ENCODE data around the gene TSHZ1. TPM values are rescaled to one million over a fixed set of nuclear protein-coding genes. Genes with fewer than 3 reads are reported as not detected.

Gene TSHZ1
- total RNA-seq, 2 donors from 2014 or later: 14.5 to 19.4 TPM

DNA sequence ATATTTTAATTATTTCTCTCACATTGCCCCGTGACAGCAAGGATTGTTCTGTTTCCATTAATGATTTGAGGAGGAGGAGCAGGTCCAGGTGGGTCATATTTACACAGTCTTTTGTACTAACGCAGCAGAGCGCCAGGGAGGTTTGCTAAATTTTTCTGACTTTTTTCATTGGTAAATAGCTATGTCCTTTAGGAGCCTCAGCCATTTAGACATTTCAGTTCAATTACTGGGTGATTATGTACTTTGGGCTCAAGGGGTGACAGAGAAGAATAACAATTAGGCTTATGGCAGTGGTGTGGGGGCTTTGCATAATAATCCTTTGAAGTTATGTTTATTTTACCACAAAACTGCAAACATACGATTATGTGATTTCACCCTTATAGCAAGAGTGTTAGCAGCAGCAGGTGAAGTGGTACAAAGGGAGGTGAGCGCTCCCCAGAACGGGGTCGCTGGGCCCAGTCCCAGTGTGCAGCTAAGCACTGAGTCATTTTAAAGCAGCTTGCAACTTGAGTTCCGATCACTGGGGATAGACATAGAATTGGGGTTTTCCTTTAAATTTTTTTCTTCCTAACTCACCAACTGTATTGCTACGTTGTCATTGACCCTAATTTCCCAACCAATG is 80.3 kb downstream of the TSHZ1 start:
- no peak for DNase-seq (ENCODE audit: low spot score)
- H3K27me3 ChIP-seq: no peaks in the 10 kb centered on the region
- H3K4me1 ChIP-seq: no peaks in the 10 kb centered on the region
- H3K27ac ChIP-seq: no peak overlapping the region
- peaks cover 36% of the 10 kb centered on the region for H3K36me3 ChIP-seq
- no peaks in the 10 kb centered on the region for H3K9me3 ChIP-seq
- TF ChIP-seq, protein P1, sequence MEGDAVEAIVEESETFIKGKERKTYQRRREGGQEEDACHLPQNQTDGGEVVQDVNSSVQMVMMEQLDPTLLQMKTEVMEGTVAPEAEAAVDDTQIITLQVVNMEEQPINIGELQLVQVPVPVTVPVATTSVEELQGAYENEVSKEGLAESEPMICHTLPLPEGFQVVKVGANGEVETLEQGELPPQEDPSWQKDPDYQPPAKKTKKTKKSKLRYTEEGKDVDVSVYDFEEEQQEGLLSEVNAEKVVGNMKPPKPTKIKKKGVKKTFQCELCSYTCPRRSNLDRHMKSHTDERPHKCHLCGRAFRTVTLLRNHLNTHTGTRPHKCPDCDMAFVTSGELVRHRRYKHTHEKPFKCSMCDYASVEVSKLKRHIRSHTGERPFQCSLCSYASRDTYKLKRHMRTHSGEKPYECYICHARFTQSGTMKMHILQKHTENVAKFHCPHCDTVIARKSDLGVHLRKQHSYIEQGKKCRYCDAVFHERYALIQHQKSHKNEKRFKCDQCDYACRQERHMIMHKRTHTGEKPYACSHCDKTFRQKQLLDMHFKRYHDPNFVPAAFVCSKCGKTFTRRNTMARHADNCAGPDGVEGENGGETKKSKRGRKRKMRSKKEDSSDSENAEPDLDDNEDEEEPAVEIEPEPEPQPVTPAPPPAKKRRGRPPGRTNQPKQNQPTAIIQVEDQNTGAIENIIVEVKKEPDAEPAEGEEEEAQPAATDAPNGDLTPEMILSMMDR (IDR thresholded peaks at IDR 0.05): no peak
- no peak overlapping the region for H3K4me3 ChIP-seq

DNA sequence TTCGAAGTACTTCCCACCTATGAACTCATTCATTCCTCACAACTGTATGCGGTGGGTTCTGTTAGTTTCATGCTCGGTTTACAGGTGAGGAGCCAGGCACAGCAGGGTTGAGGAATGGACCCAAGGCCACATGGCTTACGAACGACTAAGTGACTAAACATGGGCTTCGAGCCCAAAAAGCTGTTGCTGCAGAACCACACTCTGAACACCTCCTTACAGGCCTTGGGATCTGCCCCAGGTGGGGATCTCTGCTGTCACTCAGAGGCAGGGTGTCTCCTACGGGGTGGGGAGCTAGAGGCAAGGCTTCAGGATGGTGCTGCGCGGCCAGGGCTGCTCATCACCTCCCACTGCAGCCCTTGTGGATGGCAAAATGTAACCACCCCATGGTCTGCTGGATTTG is 80.9 kb downstream of the TSHZ1 start:
- H3K36me3 ChIP-seq: peaks cover 30% of the 10 kb centered on the region
- H3K9me3 ChIP-seq: no peaks in the 10 kb centered on the region
- DNase-seq (ENCODE audit: low spot score): no peak
- TF ChIP-seq, protein P1 (IDR thresholded peaks at IDR 0.05): no peak
- H3K4me1 ChIP-seq: no peaks in the 10 kb centered on the region
- H3K27me3 ChIP-seq: no peaks in the 10 kb centered on the region
- no peak overlapping the region for H3K27ac ChIP-seq
- no peak overlapping the region for H3K4me3 ChIP-seq

DNA sequence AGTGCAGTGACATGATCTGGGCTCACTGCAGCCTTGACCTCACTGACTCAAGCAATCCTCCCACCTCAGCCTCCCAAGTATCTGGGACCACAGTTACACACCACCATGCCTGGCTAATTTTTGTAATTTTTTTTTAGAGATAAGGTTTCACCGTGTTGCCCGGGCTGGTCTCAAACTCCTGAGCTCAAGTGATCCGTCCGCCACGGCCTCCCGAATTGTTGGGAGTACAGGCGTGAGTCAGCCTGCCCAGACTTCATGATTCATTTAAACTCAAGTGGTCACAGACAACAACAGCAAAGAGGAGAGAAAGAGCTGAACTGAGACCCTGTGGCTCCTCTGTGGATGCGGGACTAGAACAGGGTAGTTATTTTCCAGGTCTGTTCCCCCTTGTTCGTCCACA is 83.0 kb downstream of the TSHZ1 start:
- H3K27me3 ChIP-seq: no peaks in the 10 kb centered on the region
- H3K4me1 ChIP-seq: no peaks in the 10 kb centered on the region
- TF ChIP-seq, protein P1 (IDR thresholded peaks at IDR 0.05): no peak
- H3K36me3 ChIP-seq: peaks cover 9% of the 10 kb centered on the region
- H3K9me3 ChIP-seq: no peaks in the 10 kb centered on the region
- no peak overlapping the region for H3K4me3 ChIP-seq
- no peak for DNase-seq (ENCODE audit: low spot score)
- no peak overlapping the region for H3K27ac ChIP-seq

DNA sequence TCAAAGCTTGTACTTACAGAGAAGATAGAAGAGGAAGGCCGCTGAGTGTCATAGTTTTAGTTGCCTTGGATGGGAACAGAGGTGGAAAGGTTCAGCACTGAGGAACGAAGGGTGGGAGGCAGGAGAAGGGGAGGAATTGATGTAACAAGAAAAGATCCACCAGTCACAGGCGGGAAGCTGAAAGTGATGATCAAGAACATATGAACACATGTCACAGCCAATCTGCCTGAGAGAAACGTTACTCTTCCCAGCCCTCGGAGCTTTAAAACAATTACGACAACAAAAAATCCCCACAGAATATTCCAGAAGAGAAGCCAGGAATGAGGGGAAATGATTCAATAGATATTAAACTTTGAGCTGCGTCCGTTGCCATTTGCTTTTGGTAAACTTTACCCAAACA is 87.1 kb downstream of the TSHZ1 start:
- no peak overlapping the region for H3K27ac ChIP-seq
- H3K9me3 ChIP-seq: no peaks in the 10 kb centered on the region
- DNase-seq (ENCODE audit: low spot score): no peak
- H3K4me1 ChIP-seq: no peaks in the 10 kb centered on the region
- no peak overlapping the region for H3K4me3 ChIP-seq
- H3K36me3 ChIP-seq: no peaks in the 10 kb centered on the region
- H3K27me3 ChIP-seq: no peaks in the 10 kb centered on the region
- TF ChIP-seq, protein P1 (IDR thresholded peaks at IDR 0.05): no peak

DNA sequence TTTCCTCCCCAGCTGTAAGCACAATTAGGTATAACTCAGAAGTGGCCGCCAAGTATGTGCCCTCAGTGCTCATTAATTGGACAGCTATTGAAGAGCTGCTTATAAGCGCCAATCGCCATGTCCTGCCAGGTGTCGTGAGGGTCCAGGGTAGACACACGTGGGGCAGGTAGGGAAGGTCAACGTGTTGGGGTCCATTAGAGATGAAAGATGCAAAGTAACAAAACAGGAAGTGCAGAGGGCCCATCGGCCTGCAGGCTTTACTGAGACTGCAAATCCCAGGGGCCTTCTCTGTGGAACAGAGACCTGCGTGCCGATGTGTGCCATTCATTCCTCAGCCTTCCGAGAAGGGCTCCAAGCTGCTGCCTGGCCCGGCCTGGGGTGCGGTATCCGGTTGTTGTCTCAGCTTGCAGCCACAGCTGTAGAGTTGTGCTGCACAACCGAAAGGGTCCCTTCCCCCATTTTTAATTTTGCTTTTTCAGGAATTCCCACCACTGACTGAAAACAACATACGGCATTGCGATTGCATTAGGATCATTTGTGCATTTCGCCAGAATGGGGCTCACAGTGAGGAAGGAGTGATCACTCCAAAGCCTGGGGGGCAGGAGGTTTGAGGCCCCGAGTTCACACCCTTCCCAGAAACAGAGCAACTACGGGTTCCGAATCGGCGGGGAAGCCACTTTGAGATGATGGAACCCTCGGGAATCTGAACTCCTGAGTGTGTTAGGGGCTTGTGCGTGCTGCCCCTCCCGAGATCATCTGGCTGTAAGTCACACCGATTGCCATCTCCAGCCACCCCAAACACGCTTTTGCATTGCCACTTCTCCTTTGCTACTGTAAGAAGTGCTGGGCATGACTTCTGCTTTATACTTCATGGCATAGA is 94.3 kb downstream of the TSHZ1 start:
- no peak overlapping the region for H3K27ac ChIP-seq
- H3K4me1 ChIP-seq: no peaks in the 10 kb centered on the region
- H3K4me3 ChIP-seq: no peak overlapping the region
- H3K36me3 ChIP-seq: no peaks in the 10 kb centered on the region
- no peaks in the 10 kb centered on the region for H3K9me3 ChIP-seq
- no peaks in the 10 kb centered on the region for H3K27me3 ChIP-seq
- no peak for DNase-seq (ENCODE audit: low spot score)
- TF ChIP-seq, protein P1 (IDR thresholded peaks at IDR 0.05): no peak

Data from right atrium auricular region (tissue), 2 donors.